K562 (cell line): ENCODE measurements around the gene COL26A1. TPM values are rescaled to one million over a fixed set of nuclear protein-coding genes. Genes with fewer than 3 reads are reported as not detected.

Source experiments
- BRF2 ChIP-seq: IDR thresholded peaks from 3 replicates; pipeline ENCODE4 v1.6.1; 2011; ENCODE audit warnings: borderline replicate concordance, mild to moderate bottlenecking; ENCODE audit not compliant: insufficient read length, insufficient read depth
- CHD2 ChIP-seq: IDR thresholded peaks from 2 replicates; pipeline ENCODE4 v1.6.1; 2011; ENCODE audit warnings: low read depth, low read length
- CTCFL ChIP-seq: IDR thresholded peaks from 2 replicates; pipeline ENCODE4 v1.6.1; 2011; ENCODE audit warnings: borderline replicate concordance, low read depth, mild to moderate bottlenecking, moderate library complexity, low read length; ENCODE audit not compliant: insufficient read depth, poor library complexity, severe bottlenecking
- DIDO1 ChIP-seq: fragments of 450-650 bp; IDR thresholded peaks from 2 replicates; pipeline ENCODE4 v1.6.1; 2016; ENCODE audit warnings: low read depth, missing biosample characterization, missing genetic modification characterization
- DPF2 ChIP-seq: fragments of 450-650 bp; IDR thresholded peaks from 2 replicates; pipeline ENCODE4 v1.6.1; 2016
- KAT8 ChIP-seq: fragments of 450-650 bp; IDR thresholded peaks from 2 replicates; pipeline ENCODE4 v1.6.1; 2016; ENCODE audit warnings: low read depth, mild to moderate bottlenecking
- MAFG ChIP-seq: fragments of 450-650 bp; conservative IDR thresholded peaks from 2 replicates; pipeline ENCODE4 v1.6.1; 2016; ENCODE audit warnings: missing genetic modification characterization, missing compliant biosample characterization
- MCM3 ChIP-seq: fragments of 450-650 bp; IDR thresholded peaks from 2 replicates; pipeline ENCODE4 v1.6.1; 2016
- MTA3 ChIP-seq: fragments of 450-650 bp; formaldehyde crosslinking; IDR thresholded peaks from 2 replicates; pipeline ENCODE4 v1.6.1; 2017; ENCODE audit warnings: mild to moderate bottlenecking, borderline replicate concordance
- MYNN ChIP-seq, 2 experiments: sonication (generic); formaldehyde crosslinking in 1 of 2; IDR thresholded peaks; 2 replicates each; pipeline versions ENCODE4 v1.5.0 to v1.6.1; 2016 to 2020; ENCODE audit warnings: antibody characterized with exemption in 1 of 2, missing genetic modification reagents in 1 of 2
- NKRF ChIP-seq: fragments of 450-650 bp; IDR thresholded peaks from 2 replicates; pipeline ENCODE4 v1.6.1; 2016; ENCODE audit warnings: borderline replicate concordance
- NRF1 ChIP-seq, 2 experiments: fragments of 450-650 bp; IDR thresholded peaks in 1 of 2; conservative IDR thresholded peaks in 1 of 2; 2 replicates each; pipeline ENCODE4 v1.6.1; 2014; ENCODE audit warnings: mild to moderate bottlenecking in 2 of 2
- PTBP1 ChIP-seq: fragments of 200-400 bp; formaldehyde crosslinking; IDR thresholded peaks from 2 replicates; pipeline ENCODE4 v1.6.1; 2017; ENCODE audit warnings: low read depth, low read length
- RBM39 ChIP-seq: fragments of 200-400 bp; formaldehyde crosslinking; optimal IDR thresholded peaks from 2 replicates; pipeline ENCODE3; 2018; ENCODE audit warnings: low read depth, low read length
- WHSC1 ChIP-seq: IDR thresholded peaks from one replicate; pipeline ENCODE4 v1.6.1; 2012; ENCODE audit warnings: low read length, control low read depth, inconsistent platforms
- ZNF316 ChIP-seq: fragments of 450-650 bp; IDR thresholded peaks from 2 replicates; pipeline ENCODE4 v1.6.1; 2016
- polyA plus RNA-seq, 8 experiments: library from polyadenylated mRNA; depleted of rRNA in 4 of 8; stranded (reverse) in 5 of 8; unstranded in 3 of 8; fragments of >200 nt; fragmentation: Nextera tagmentation in 2 of 8; fragmentation: Illumina TruSeq in 1 of 8; extraction: Ambion mirVana in 2 of 8; extraction: Trizol in 1 of 8; gene quantifications; 2 replicates each; pipeline versions ENCODE4 v1.2.1 to v1.2.3, GENCODE V29; 2011 to 2014; ENCODE audit warnings: inconsistent platforms in 1 of 8, missing spikeins in 1 of 8
- total RNA-seq, 7 experiments: library from RNA; depleted of rRNA in 6 of 7; stranded (reverse); fragments of >200 nt in 6 of 7; fragmentation: Illumina TruSeq in 2 of 7; extraction: Trizol in 2 of 7; gene quantifications; 2 replicates each; pipeline versions ENCODE4 v1.2.1 to v1.2.3, GENCODE V29; 2011 to 2021; ENCODE audit warnings: low replicate concordance in 1 of 7
- TF ChIP-seq, protein P1 (sequence below): fragments of 450-650 bp; formaldehyde crosslinking; IDR thresholded peaks from 2 replicates; pipeline ENCODE4 v1.4.0; 2020; ENCODE audit warnings: mild to moderate bottlenecking, moderate library complexity
- TF ChIP-seq, protein P2 (sequence below), 2 experiments: IDR thresholded peaks in 1 of 2; conservative IDR thresholded peaks in 1 of 2; 2 replicates each; pipeline ENCODE4 v1.6.1; 2016; ENCODE audit warnings: low read depth in 2 of 2, mild to moderate bottlenecking in 1 of 2, missing compliant biosample characterization in 1 of 2, missing genetic modification characterization in 1 of 2, moderate library complexity in 1 of 2

COL26A1 gene
- total and polyA plus RNA-seq, 9 of the 15 experiments (the other 6 are each of a cell fraction or from before 2014, with no cell fraction given): 0.04 to 0.39 (median 0.07) TPM; not detected in 5

DNA sequence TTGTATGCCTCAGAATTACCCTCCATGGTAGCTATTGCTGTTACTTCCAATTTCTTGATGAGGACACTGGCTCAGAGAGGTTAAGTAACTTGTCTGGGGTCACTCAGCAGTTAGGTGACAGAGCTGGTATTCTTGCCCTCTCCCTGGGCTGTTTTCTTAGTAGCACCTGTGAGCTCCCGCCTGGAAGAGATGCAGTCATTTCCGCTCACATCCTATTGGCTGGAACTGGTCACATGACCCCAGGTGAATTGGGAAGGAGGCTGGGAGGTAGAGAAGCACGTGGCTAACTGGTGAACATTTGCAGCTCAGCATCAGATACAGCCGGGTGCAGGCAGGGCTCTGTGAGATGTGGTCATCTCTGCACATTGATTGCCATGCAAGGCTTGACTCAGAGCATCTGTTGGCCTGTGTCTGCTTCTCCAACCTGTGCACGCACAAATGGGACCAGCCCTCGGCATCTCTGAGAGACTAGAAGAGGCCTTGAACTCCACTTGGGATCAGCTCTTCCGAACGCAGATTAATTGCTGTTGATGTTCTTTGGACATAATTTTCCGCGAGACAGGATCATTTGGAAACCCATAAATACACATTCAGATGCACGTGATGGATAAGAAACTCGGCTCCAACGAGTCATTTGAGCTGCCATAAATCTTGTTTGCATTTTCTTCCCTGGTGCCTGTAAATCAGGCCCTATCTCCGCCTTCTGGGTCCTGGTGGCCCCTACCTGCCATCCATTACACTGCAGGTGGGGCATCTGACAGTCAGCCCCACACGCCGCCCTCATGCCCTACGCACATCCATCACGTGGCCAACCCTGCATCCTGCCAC lies 223.6 kb downstream of the COL26A1 start (continued):
- TF ChIP-seq, protein P1, sequence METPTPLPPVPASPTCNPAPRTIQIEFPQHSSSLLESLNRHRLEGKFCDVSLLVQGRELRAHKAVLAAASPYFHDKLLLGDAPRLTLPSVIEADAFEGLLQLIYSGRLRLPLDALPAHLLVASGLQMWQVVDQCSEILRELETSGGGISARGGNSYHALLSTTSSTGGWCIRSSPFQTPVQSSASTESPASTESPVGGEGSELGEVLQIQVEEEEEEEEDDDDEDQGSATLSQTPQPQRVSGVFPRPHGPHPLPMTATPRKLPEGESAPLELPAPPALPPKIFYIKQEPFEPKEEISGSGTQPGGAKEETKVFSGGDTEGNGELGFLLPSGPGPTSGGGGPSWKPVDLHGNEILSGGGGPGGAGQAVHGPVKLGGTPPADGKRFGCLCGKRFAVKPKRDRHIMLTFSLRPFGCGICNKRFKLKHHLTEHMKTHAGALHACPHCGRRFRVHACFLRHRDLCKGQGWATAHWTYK (CRISPR knock-in tag): no peak
- TF ChIP-seq MAFG (tag) (no peak), MYNN (IDR thresholded peaks at IDR 0.05) (no peak), MYNN (CRISPR knock-in tag; IDR thresholded peaks at IDR 0.05) (no peak), RBM39 (no peak), NRF1 (conservative IDR thresholded peaks at IDR 0.05 in 1 of 2, IDR thresholded peaks at IDR 0.05 in 1 of 2) (no peak), MTA3 (no peak), CHD2 (no peak), BRF2 (no peak), KAT8 (no peak), DIDO1 (no peak), WHSC1 (no peak), ZNF316 (no peak), DPF2 (no peak), MCM3 (no peak), CTCFL (no peak), NKRF (no peak), PTBP1 (no peak)
- TF ChIP-seq, protein P2, sequence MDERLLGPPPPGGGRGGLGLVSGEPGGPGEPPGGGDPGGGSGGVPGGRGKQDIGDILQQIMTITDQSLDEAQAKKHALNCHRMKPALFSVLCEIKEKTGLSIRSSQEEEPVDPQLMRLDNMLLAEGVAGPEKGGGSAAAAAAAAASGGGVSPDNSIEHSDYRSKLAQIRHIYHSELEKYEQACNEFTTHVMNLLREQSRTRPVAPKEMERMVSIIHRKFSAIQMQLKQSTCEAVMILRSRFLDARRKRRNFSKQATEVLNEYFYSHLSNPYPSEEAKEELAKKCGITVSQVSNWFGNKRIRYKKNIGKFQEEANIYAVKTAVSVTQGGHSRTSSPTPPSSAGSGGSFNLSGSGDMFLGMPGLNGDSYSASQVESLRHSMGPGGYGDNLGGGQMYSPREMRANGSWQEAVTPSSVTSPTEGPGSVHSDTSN (CRISPR knock-in tag; IDR thresholded peaks at IDR 0.05; ENCODE audit: low read depth): no peak
- TF ChIP-seq, protein P2 (tag; conservative IDR thresholded peaks at IDR 0.05; ENCODE audit: low read depth): 0 out of 2 replicates have a peak, but pooled peaks have one; percentile 29
